Neural cell (in vitro differentiated cells): ENCODE data around the gene SLC25A22. TPM values are rescaled to one million over a fixed set of nuclear protein-coding genes. Genes with fewer than 3 reads are reported as not detected.

Source experiments
- H2AFZ ChIP-seq: fragments of 200-600, 300-800 bp; sonication (generic), shearing (Covaris generic); 2 replicates; pipeline ENCODE4 v1.6.0; 2014; ENCODE audit warnings: low read depth, mild to moderate bottlenecking, antibody characterized with exemption, low read length, moderate library complexity
- H3F3A ChIP-seq: fragments of 200-600 bp; shearing (Covaris generic); 2 replicates; pipeline ENCODE4 v1.6.1; 2016; ENCODE audit warnings: mild to moderate bottlenecking, moderate library complexity, mixed read lengths, antibody characterized with exemption, low read length; ENCODE audit not compliant: insufficient read depth, poor library complexity, severe bottlenecking
- H3K27ac ChIP-seq: fragments of 200-600, 300-800 bp; sonication (generic), shearing (Covaris generic); 2 replicates; pipeline ENCODE4 v1.5.1; 2014; ENCODE audit warnings: mild to moderate bottlenecking, low read length, moderate library complexity
- H3K27me3 ChIP-seq: fragments of 300-800, 200-600 bp; sonication (generic), shearing (Covaris generic); 2 replicates; pipeline ENCODE4 v1.6.0; 2014; ENCODE audit warnings: mild to moderate bottlenecking, low read depth, low read length, moderate library complexity; ENCODE audit not compliant: insufficient read depth
- H3K36me3 ChIP-seq: fragments of 300-800, 200-600 bp; sonication (generic), shearing (Covaris generic); 2 replicates; pipeline ENCODE4 v1.5.1; 2014; ENCODE audit warnings: mild to moderate bottlenecking, antibody characterized with exemption, low read length, moderate library complexity; ENCODE audit not compliant: insufficient read depth
- H3K4me2 ChIP-seq: fragments of 300-800, 200-600 bp; sonication (generic), shearing (Covaris generic); 2 replicates; pipeline ENCODE4 v1.6.0; 2014; ENCODE audit warnings: mild to moderate bottlenecking, low read length
- H3K4me3 ChIP-seq: fragments of 300-800, 200-600 bp; sonication (generic), shearing (Covaris generic); 2 replicates; pipeline ENCODE4 v1.5.1; 2014; ENCODE audit warnings: mild to moderate bottlenecking, low read length, moderate library complexity
- H3K79me2 ChIP-seq: fragments of 200-600 bp; shearing (Covaris generic); replicated peaks from 2 replicates; pipeline ENCODE4 v1.6.0; 2014; ENCODE audit warnings: mild to moderate bottlenecking, low read length, moderate library complexity; ENCODE audit not compliant: insufficient read depth
- H3K9ac ChIP-seq: fragments of 300-800, 200-600 bp; sonication (generic), shearing (Covaris generic); 2 replicates; pipeline ENCODE4 v1.6.1; 2016; ENCODE audit warnings: mild to moderate bottlenecking, low read length, mixed read lengths
- H3K9me2 ChIP-seq: fragments of 200-600 bp; shearing (Covaris generic); 2 replicates; pipeline ENCODE4 v1.6.1; 2016; ENCODE audit warnings: mild to moderate bottlenecking, low read length, mixed read lengths; ENCODE audit not compliant: insufficient read depth
- H3K9me3 ChIP-seq: fragments of 200-600, 300-800 bp; sonication (generic), shearing (Covaris generic); 2 replicates; pipeline ENCODE4 v1.6.1; 2016; ENCODE audit warnings: mild to moderate bottlenecking, mixed run types, low read length, moderate library complexity, mixed read lengths
- H4K20me1 ChIP-seq: fragments of 200-600 bp; shearing (Covaris generic); 2 replicates; pipeline ENCODE4 v1.6.1; 2016; ENCODE audit warnings: mild to moderate bottlenecking, mixed run types; ENCODE audit not compliant: insufficient read depth
- CTCF ChIP-seq: fragments of 450-650 bp; IDR thresholded peaks from 2 replicates; pipeline ENCODE4 v1.5.1; 2014; ENCODE audit warnings: antibody characterized with exemption, mild to moderate bottlenecking, moderate library complexity; ENCODE audit not compliant: poor library complexity, severe bottlenecking
- EZH2 ChIP-seq: fragments of 200-600, 300-800 bp; shearing (Covaris generic), sonication (generic); IDR thresholded peaks from 2 replicates; pipeline ENCODE4 v1.6.1; 2014; ENCODE audit warnings: antibody characterized with exemption, low read length, borderline replicate concordance, mild to moderate bottlenecking; ENCODE audit not compliant: insufficient read depth, poor library complexity, severe bottlenecking
- MXI1 ChIP-seq: fragments of 450-650 bp; conservative IDR thresholded peaks from 2 replicates; pipeline ENCODE4 v1.6.1; 2014; ENCODE audit warnings: antibody characterized with exemption, mild to moderate bottlenecking; ENCODE audit not compliant: poor library complexity, severe bottlenecking
- POLR2AphosphoS5 ChIP-seq: IDR thresholded peaks from 2 replicates; pipeline ENCODE4 v1.6.1; 2012
- RAD21 ChIP-seq: fragments of 450-650 bp; conservative IDR thresholded peaks from 2 replicates; pipeline ENCODE4 v1.6.1; 2014; ENCODE audit warnings: antibody characterized with exemption, mild to moderate bottlenecking, moderate library complexity
- REST ChIP-seq: IDR thresholded peaks from 2 replicates; pipeline ENCODE4 v1.6.1; 2012; ENCODE audit warnings: borderline replicate concordance
- SMC3 ChIP-seq: fragments of 450-650 bp; conservative IDR thresholded peaks from 2 replicates; pipeline ENCODE4 v1.6.1; 2014; ENCODE audit warnings: antibody characterized with exemption, mild to moderate bottlenecking, moderate library complexity; ENCODE audit not compliant: poor library complexity
- TAF1 ChIP-seq: IDR thresholded peaks from 2 replicates; pipeline ENCODE4 v1.6.1; 2012; ENCODE audit warnings: low read depth
- polyA plus RNA-seq: library from polyadenylated mRNA; depleted of rRNA; stranded (reverse); fragments of >200 nt; gene quantifications from 2 replicates; pipeline ENCODE4 v1.2.3, GENCODE V29; 2014

Gene SLC25A22
- polyA plus RNA-seq, 1 donor from 2014 or later: 40.9 TPM

GRCh38 chr11:833849-834311 lies 35.8 kb upstream of the SLC25A22 start:
- Histone ChIP-seq H3K9ac (peak overlapping the region; percentile 75), H3K79me2 (no peaks in the 10 kb centered on the region), H3K27me3 (peaks cover 24% of the 10 kb centered on the region), H2AFZ (no peak overlapping the region), H3K4me2 (peak overlapping the region; percentile 59), H3K27ac (no peak overlapping the region), H3F3A (no peaks in the 10 kb centered on the region), H3K9me2 (no peaks in the 10 kb centered on the region), H4K20me1 (no peaks in the 10 kb centered on the region), H3K9me3 (no peaks in the 10 kb centered on the region), H3K36me3 (no peaks in the 10 kb centered on the region), H3K4me3 (peak overlapping the region; percentile 81)
- TF ChIP-seq TAF1 (no peak), POLR2AphosphoS5 (no peak), RAD21 (no peak), CTCF (no peak), EZH2 (no peak), SMC3 (no peak)

GRCh38 chr11:833114-833791 lies 35.2 kb upstream of the SLC25A22 start:
- no peaks in the 10 kb centered on the region for H3F3A ChIP-seq
- H3K9me3 ChIP-seq: no peaks in the 10 kb centered on the region
- no peaks in the 10 kb centered on the region for H3K36me3 ChIP-seq
- H3K27me3 ChIP-seq: peaks cover 25% of the 10 kb centered on the region
- no peak overlapping the region for H3K27ac ChIP-seq
- H4K20me1 ChIP-seq: no peaks in the 10 kb centered on the region
- H2AFZ ChIP-seq: no peak overlapping the region
- no peaks in the 10 kb centered on the region for H3K79me2 ChIP-seq
- H3K9me2 ChIP-seq: no peaks in the 10 kb centered on the region
- TF ChIP-seq MXI1: peak; percentile 34
- TF ChIP-seq RAD21: peak; percentile 10
- TF ChIP-seq TAF1: no peak
- no peak for TF ChIP-seq REST
- peak; percentile 37 for TF ChIP-seq POLR2AphosphoS5
- peak overlapping the region; percentile 59 for H3K4me2 ChIP-seq
- H3K9ac ChIP-seq: peak overlapping the region; percentile 75
- peak overlapping the region; percentile 81 for H3K4me3 ChIP-seq
